Psoas muscle (tissue), 8 donors: ENCODE measurements around the gene SLC35E1. TPM values are rescaled to one million over a fixed set of nuclear protein-coding genes. Genes with fewer than 3 reads are reported as not detected.

Experiments used
- ATAC-seq, 4 donors: fragments of 200-7000 bp; cut with Tn5 transposase; one replicate each; pipeline ENCODE4 v1.9.1; 2020; ENCODE audit warnings: moderate library complexity in 3 of 4, mild to moderate bottlenecking in 2 of 4
- DNase-seq, 2 donors: peaks; one replicate each; pipeline ENCODE4 v3.0.0-alpha.2; 2020
- H3K27ac ChIP-seq: fragments of 200-600 bp; one replicate; pipeline ENCODE4 v1.8.0; 2022
- H3K27me3 ChIP-seq, 3 donors: fragments of 200-600 bp in 1 of 3; one replicate each; pipeline versions ENCODE4 v1.6.1 to v1.8.0; 2013 to 2022; ENCODE audit warnings: low read length in 2 of 3, mild to moderate bottlenecking in 2 of 3, moderate library complexity in 1 of 3; ENCODE audit not compliant: insufficient read depth in 3 of 3
- H3K36me3 ChIP-seq, 2 donors: fragments of 200-600 bp in 1 of 2; one replicate each; pipeline versions ENCODE4 v1.6.1 to v1.8.0; 2013 to 2022; ENCODE audit warnings: low read depth in 1 of 2, mild to moderate bottlenecking in 1 of 2, moderate library complexity in 1 of 2; ENCODE audit not compliant: insufficient read depth in 1 of 2
- H3K4me1 ChIP-seq: fragments of 200-600 bp; one replicate; pipeline ENCODE4 v1.8.0; 2022
- H3K4me3 ChIP-seq: fragments of 200-600 bp; one replicate; pipeline ENCODE4 v1.8.0; 2022; ENCODE audit warnings: mild to moderate bottlenecking
- H3K9me3 ChIP-seq: fragments of 200-600 bp; one replicate; pipeline ENCODE4 v1.8.0; 2022
- WGBS, 3 donors: extraction: QIAGEN DNeasy Blood & Tissue Kit; methylation state at CpG; one replicate each; pipeline versions ENCODE4 v1.1.6 to v1.1.7; 2013; 5-methylcytosine and 5-hydroxymethylcytosine counted together
- intact Hi-C, 2 donors: fragments of 100-400 bp; cut with DNase I; formaldehyde crosslinking; loops; one replicate each; pipeline versions ENCODE4 v1.11.0 to v1.14.2; 2022
- polyA plus RNA-seq, 3 donors: library from polyadenylated mRNA; stranded (reverse); fragments of 200-250 nt; gene quantifications; one replicate each; pipeline ENCODE4 v1.2.3, GENCODE V29; 2013
- total RNA-seq, 4 donors: library from RNA; stranded (reverse); fragmentation: NEBNext Ultra II Directional in 2 of 4; extraction: Animal tissue kit (Norgen Biotek cat#: 25700) in 2 of 4; gene quantifications; one replicate each; pipeline versions ENCODE4 v1.2.1 to v1.2.4, GENCODE V29; 2021 to 2023
- TF ChIP-seq, protein P1 (sequence below): fragments of 200-600 bp; IDR thresholded peaks from one replicate; pipeline ENCODE4 v1.8.0; 2022; ENCODE audit warnings: antibody characterized with exemption
- donor health status: healthy with polysubstance abuse.
- donor health status: DM: no; HTN: no; CAD: no; lungs with moderate emphysema.
- donor health status: Bipolar disorder and iron deficiency.
- donor health status: healthy.
- donor health status: DM: yes; HTN: yes; CAD: no.
- donor health status: DM: no; HTN: no; CAD: no.
- donor health status: DM: no; HTN: no; CAD: no.
- donor health status: DM: yes; HTN: yes; CAD: no.

The SLC35E1 gene
- total and polyA plus RNA-seq, 7 donors = 17.1 to 42.1 (median 27.4) TPM

DNA sequence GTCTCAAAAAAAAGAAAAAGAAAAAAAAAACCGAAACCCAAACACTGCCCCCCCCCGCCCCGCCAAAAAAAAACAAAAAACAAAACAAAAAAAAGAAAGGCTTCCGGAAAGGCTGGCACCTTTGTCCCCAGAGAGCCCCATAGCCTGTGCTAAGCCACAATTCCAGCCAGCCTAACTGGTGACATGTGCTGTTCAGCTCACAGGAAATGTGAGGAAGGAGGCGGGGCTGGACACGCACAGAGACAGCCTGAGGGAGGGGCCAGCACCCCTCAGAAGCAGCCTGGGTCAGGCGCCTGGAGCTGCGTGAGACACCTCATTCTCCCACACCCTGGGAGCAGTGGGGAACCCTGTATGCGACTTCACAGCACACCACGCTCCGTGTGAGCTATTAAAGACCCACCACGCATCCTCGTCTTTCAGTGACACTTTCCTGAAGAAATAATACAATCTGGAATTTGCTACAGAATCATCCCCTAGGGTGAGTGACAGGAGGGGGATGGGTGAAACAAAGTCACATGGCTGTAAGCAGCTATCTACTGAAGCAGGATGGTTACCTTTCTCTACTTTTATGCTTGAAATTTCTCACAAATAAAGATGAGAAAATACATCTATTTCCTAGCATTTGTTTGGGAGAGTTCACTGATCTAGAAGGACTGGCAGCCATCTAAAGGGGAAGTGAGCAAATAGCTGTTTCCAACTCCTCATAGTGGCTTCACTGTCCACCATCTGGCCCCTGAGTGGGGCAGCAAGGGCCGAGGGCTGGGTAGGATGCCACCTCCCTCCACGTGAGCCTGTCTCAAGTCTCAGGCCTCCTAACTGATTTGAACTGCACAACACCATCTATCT lies 12.3 kb upstream of the SLC35E1 start:
- WGBS, 3 donors = 2 to 14% (median 5%) methylated on average over 15 of the region's 15 CpGs
- ATAC-seq (peak; percentile 61 to 67 (median 66)), DNase-seq (peak; percentile 81 to 91)
- Histone ChIP-seq H3K27ac (peak overlapping the region; percentile 93), H3K4me3 (peak overlapping the region; percentile 46), H3K36me3 (no peaks in the 10 kb centered on the region), H3K9me3 (no peaks in the 10 kb centered on the region), H3K4me1 (peaks cover 99% of the 10 kb centered on the region), H3K27me3 (no peaks in the 10 kb centered on the region)
- TF ChIP-seq, protein P1, sequence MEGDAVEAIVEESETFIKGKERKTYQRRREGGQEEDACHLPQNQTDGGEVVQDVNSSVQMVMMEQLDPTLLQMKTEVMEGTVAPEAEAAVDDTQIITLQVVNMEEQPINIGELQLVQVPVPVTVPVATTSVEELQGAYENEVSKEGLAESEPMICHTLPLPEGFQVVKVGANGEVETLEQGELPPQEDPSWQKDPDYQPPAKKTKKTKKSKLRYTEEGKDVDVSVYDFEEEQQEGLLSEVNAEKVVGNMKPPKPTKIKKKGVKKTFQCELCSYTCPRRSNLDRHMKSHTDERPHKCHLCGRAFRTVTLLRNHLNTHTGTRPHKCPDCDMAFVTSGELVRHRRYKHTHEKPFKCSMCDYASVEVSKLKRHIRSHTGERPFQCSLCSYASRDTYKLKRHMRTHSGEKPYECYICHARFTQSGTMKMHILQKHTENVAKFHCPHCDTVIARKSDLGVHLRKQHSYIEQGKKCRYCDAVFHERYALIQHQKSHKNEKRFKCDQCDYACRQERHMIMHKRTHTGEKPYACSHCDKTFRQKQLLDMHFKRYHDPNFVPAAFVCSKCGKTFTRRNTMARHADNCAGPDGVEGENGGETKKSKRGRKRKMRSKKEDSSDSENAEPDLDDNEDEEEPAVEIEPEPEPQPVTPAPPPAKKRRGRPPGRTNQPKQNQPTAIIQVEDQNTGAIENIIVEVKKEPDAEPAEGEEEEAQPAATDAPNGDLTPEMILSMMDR = no peak
- intact Hi-C loops = loop anchor here (5.0 kb wide), 2 partner anchors 38 to 43 kb away; partner anchors contain the start of gene MED26 (in 1 of the 2)

DNA sequence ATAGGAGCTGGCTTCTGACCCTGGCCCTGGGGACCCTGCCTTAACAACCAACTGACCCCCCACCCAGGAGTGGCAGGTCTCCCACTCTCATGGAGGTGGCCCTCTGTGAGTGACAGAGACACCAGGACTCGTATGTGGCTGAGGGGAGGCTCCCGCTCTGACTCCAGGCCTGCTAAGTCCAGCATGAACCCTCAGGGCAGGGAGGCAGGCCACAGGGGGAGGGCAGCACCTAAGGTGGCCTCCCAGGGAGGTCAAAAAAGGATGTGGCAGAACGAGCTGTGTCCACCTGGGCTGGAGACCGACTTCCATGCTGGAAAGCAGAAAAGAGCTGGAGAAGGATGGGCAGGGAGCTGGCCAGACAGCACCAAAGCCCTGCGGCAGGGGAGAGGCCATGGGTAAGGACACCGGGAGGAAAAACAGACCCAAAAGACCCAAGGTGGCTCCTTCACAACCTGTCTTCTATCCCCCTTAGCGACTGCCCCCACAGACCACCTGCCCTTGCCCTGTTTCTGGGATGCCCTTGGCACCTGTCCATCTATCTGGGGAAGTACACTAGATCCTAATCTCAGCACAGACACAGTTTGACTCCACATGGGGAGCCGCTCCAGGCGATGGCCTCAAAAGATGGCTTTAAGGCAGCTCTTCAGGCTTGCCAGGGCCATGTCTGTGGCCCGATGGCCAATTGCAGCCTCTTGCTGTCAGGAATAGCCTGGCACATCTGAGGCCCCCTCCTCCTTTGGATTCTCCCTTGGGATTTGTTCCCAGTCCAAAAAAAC lies 10.5 kb upstream of the SLC35E1 start:
- WGBS, 3 donors = 65 to 76% (median 67%) methylated on average over 10 of the region's 10 CpGs
- TF ChIP-seq, protein P1 = no peak
- DNase-seq (no peak), ATAC-seq (no peak)
- intact Hi-C loops = no loop called here
- no peaks in the 10 kb centered on the region for H3K9me3 ChIP-seq
- H3K36me3 ChIP-seq = peaks cover 0 to 16% of the 10 kb centered on the region in 2 donors
- H3K4me1 ChIP-seq = peaks cover 87% of the 10 kb centered on the region
- H3K27me3 ChIP-seq = no peaks in the 10 kb centered on the region
- no peak overlapping the region for H3K4me3 ChIP-seq
- H3K27ac ChIP-seq = peak overlapping the region; percentile 93

DNA sequence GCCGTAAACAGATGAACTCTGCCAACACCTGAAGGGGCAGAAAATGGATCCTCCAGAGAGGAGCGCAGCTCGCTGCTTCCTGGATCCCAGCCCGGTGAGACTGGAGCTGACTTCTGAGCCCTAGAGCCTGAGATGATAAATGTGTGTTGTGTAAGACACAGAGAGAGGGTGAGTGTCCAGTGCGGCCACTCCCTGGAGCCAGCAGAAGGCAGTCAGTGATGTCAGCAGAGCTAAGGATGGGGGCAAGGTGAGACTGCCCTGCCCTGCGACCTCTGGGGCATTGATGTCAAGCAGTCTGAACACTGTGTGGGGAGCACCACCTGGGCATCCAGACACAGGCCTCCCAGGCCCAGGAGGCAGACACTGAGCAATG lies 9.7 kb upstream of the SLC35E1 start:
- Histone ChIP-seq H3K9me3 (no peaks in the 10 kb centered on the region), H3K4me1 (peaks cover 85% of the 10 kb centered on the region), H3K4me3 (peak overlapping the region; percentile 25), H3K36me3 (peaks cover 0 to 22% of the 10 kb centered on the region in 2 donors), H3K27ac (peak overlapping the region; percentile 93), H3K27me3 (no peaks in the 10 kb centered on the region)
- DNase-seq (peak; percentile 67 to 82), ATAC-seq (peak; percentile 64 to 70 (median 67))
- intact Hi-C loops = no loop called here
- 43 to 72% (median 46%) methylated on average over 6 of the region's 6 CpGs for WGBS, 3 donors
- TF ChIP-seq, protein P1 = no peak

DNA sequence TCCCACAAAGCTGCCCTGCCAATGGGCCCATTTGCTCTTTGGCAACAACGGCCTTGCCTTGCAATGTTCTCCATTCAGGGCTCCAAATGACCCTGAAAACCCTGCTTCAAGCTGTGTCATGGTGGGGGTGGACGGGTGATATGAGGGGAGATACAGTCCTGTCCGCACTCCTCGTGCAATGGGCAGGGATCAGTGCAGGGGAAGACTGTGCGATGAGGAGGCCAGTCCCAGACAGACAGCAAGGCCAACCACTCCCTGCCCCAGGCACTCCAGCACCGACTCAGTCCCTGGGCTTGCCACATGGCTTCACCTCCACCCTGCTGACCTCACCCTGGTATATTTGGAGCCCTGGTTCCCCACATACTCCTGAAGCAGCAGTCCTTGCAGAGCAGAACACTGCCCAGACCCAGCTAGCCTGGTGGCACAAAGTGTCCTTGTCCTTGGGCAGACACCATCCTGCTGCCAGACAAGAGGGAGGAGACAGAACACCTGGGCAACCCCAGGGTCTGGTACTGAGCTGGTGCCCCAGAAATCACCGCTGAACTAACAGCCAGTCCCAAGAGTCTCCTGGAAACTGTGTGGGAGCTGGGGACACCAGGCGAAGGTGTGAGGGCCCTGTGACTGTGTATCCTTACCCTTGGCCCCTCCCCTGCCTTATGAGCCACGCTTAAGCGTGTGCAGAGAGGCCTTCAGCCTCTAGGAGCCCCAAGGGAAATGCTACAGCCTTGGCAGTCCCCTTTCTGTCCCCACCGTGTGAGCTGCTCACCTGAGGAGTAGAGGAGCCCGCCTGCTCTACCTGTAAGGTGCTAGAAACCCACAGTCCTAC lies 9.1 kb upstream of the SLC35E1 start:
- DNase-seq (peak; percentile 59 to 89), ATAC-seq (peak; percentile 75 to 83 (median 80))
- intact Hi-C loops = no loop called here
- H3K9me3 ChIP-seq = no peaks in the 10 kb centered on the region
- 33 to 65% (median 35%) methylated on average over 12 of the region's 12 CpGs for WGBS, 3 donors
- peaks cover 85% of the 10 kb centered on the region for H3K4me1 ChIP-seq
- H3K36me3 ChIP-seq = peaks cover 0 to 28% of the 10 kb centered on the region in 2 donors
- peak overlapping the region; percentile 25 for H3K4me3 ChIP-seq
- TF ChIP-seq, protein P1 = no peak
- no peaks in the 10 kb centered on the region for H3K27me3 ChIP-seq
- peak overlapping the region; percentile 93 for H3K27ac ChIP-seq
